ENCODE results near the gene TUBA4A.
"Not testable (repeated sequence)": the region's sequence is repeated elsewhere in the genome, so short reads cannot be mapped to it uniquely, and the experiment has no call there.

Gene TUBA4A

DNA sequence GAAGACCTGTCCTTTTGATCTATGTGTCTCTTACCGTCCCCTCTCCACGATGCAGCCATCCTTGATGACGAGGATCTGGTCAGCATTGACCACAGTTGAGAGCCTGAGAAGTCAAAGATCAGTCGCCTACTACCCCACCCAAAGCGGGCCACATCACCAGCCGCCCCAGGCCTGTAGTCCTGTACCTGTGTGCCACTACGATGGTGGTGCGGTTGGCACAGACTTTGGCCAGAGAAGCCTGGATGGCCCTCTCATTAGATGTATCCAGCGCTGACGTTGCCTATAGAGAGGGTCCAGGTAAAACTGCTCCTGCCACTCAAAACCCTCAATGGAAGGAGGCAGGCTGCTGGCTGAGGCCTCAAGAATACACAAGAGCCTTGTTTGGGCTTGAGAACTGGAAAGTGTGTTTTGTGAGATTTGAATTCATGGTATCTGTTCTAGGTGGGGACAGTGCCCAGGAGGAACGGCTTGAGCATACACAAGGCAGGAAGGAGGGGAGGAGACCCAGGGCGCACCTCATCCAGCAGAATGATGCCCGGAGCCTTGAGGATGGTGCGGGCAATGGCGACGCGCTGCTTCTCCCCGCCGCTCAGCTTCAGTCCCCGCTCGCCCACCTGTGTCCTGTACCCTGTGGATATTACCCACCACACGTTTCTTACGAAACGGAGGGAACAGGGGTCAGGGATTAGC lies 43.4 kb downstream of the TUBA4A start:
- no peak for DNase-seq

DNA sequence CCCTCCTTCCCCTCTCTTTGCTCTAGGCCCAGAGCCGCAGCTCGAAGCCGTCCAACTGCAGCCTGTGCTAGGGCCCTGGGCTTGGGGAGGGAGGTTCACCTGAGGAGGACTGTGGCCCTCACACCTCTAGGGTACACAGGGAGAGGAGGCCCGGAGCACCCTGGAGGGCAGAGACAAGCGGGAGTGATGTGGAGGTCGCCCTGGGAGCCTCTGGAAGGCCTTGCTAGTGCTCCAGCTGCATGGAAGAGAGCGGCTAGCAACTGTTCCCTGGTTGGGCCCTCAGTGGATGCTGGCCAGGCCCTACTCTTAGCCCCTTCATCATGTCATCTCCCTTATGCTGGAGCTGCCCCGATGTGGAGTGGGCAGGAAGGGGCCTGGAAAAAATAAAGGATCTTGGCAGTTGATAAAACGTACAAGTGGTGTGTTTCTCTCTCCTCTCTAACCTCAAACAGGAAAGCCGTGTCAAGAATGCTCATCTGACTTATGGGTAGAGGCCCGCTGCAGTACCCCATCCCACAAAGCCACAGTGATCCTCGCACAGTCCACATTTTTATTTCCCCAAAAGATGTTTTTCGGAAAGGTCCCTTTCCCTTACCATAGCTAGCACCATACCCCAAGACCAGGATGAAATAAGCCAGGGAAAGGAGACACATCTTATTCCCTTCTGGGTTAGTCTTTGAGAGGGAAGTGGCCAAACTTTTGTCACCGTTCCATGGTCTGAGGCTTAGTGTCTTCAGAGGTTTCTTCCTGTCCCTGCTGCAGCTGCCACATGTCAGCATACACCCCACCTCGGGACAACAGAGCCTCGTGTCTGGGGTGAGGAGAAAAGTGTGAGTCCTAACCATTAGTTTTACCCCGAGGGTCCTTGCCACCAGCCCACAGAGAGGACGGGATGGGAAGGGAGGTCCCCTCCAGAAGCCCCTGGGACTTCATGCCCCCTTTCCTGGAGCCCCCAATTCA lies 44.2 kb downstream of the TUBA4A start:
- no peak for DNase-seq

DNA sequence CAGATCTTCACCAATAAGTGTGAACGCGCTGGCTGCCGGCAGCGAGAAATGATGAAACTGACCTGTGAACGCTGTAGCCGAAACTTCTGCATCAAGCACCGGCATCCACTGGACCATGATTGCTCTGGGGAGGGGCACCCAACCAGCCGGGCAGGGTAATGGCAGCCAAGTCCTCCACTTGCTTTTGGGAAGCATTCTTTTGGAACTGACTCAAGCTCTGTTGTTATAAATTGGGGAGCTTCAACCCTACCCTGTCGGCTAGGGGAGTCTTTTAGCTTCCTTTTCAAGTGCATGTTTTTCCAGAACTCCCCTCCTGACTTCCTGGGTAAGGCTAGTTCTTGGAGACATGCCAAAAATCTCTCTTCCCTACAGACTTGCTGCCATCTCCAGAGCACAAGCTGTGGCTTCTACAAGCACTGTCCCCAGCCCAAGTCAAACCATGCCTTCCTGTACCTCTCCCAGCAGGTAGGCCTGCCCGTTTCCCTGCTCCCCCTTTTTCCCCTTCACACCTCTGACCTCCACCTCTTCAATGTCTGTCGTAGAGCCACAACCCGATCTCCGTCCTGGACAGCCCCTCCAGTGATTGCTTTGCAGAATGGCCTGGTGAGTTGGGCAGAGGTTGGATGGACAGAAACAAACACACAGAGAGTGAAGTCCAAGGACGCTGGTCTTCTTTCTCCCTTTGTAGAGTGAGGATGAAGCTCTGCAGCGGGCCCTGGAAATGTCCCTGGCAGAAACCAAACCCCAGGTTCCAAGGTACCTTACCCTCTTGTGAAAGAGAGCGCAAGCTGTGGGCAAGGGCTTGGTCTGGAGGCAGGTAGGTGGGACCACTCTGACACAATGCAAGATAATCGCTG lies 45.6 kb downstream of the TUBA4A start:
- DNase-seq: peak; percentile 29

DNA sequence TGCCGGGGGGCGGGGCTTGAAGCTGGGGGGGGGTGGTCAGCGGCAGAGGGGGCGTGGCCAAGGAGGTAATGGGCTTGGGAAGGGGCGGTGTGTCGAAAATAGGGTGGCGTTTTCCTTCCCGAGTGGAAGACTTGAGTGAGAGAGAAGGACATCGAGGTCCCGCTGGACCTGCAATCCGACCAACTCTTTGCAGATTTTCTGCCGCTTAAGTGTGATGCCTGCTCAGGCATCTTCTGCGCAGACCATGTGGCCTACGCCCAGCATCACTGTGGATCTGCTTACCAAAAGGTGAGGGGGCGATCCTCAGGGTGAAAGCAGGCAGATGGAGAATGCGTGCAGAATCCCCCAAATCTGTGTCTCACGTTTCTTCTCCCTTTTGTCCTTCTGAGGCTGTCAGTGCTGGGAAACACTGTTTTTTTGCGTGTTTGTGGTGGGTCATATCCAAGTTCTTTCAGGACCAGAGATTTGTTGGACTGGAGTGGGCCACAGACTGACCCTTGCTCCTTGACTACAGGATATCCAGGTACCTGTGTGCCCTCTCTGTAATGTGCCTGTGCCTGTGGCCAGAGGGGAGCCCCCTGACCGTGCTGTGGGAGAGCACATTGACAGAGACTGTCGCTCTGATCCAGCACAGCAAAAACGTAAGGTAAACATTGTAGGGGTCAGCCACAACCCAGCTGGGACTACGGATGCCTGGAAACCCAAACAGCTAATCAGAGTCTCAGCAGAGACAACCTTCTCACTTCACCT lies 46.4 kb downstream of the TUBA4A start:
- DNase-seq: no peak

DNA sequence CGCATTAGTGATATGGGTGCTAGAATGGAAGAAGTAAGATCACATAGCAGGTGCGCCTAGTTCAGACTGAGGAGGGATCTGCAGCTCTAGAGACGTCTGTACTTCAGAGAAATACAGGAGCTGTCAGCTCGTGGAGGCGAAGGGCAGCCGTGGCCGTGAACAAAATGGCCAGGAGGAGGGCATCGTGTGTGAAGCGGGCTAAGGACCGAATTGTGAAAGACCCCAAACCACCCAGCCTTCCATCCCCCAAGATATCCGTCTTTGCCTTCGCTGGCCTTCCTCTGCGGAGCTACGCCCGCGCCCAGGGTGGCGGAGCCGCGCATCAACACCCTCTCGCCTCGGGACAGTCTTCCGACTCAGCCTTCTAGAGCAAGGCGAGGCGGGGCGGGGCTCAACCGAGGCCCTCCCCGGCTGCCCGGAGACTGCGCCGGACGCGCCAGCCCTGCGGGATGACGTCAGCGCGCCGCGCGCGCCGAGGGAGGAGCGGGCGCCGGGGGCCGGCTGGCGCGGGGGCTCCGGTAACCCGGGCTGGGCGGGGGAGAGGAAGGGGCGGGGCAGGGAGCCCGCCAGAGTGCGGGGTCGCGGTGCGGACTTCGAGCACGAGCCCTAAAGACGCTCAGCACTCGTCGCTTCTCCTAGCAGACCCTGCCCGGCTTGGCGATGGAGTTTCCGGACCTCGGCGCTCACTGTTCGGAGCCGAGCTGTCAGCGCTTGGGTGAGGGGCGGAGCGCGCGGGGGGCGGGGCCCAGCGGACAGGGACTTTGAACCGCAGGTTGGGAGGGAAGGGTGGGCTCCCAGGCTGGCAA lies 47.2 kb downstream of the TUBA4A start, which contains the start of gene ZFAND2B:
ZFAND2B (plus strand) TSS at position 455 of the 806 bp plus-strand sequence; CDS start at position 661, 206 bp downstream.
- DNase-seq: peak; percentile 94

DNA sequence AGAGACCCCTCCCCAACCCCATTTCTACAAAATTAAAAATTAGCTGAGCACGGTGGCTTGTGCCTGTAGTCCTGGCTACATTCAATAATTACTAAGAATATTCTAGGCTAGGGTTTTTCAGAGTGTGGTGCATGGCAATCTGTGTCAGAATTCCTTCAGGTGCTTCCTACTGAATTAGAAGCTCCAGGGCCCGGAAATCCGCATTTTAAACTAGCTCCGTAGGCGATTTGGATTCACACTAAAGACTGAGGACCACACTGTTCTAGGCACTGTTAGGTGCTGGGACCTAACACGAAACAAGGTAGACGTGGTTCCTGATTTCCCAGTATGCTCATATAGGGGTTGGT lies 47.8 kb downstream of the TUBA4A start:
- no peak for DNase-seq

DNA sequence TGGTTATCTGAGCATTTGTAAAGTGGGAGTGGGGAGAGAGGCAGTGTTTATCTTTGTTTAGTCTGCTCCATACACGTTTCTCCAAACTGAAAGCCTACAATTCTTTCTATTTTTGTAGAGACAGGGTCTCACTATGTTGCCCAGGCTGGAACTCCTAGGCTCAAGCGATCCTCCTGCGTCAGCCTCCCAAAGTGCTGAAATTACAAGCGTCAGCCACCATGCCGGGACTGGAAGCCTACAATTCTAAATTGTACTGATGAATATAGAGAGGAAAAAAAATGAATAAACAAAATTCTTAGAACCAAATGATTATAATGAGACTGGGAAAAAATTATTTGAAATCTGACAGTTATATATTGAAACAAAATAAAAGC lies 48.6 kb downstream of the TUBA4A start:
- no peak for DNase-seq

DNA sequence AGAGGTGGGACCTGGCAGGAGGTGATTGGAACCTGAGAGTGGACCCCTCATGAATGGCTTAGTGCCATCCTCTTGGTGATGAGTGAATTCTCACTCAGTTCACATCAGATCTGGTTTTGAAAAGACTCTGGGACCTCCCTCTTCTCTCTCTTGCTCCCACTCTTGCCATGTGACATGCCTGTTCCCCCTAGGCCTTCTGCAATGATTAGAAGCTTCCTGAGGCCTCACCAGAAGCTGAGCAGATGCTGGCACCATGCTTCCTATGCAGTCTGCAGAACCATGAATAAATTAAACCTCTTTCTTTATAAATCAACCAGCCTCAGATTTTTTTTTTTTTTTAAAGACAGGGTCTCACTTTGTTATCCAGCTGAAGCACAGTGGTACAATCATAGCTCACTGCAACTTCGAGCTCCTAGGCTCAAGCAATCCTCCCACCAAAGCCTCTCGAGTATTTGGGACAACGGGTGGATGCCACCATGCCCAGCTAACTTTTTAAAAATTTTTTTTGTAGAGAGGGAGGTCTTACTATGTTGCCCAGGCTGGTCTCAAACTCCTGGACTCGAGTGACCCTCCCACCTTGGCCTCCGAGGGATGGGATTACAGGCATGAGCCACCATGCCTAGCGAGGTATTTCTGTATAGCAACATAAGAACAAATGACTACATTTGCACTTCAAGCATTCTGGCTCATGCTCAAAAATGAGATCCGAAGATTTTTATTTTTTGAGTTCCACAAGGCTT lies 49.1 kb downstream of the TUBA4A start:
- no peak for DNase-seq

DNA sequence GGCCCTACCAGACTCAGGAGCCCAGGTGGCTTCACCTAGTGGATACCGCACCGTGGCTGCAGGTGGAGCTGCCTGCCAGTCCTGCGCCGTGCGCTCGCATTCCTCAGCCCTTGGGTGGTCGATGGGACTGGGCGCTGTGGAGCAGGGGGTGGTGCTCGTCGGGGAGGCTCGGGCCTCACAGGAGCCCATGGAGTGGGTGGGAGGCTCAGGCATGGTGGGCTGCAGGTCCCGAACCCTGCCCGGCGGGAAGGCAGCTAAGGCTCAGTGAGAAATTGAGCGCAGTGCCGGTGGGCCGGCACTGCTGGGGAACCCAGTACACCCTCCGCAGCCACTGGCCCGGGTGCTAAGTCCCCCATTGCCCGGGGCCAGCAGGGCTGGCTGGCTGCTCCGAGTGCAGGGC lies 52.4 kb downstream of the TUBA4A start:
- not testable (repeated sequence) for DNase-seq

DNA sequence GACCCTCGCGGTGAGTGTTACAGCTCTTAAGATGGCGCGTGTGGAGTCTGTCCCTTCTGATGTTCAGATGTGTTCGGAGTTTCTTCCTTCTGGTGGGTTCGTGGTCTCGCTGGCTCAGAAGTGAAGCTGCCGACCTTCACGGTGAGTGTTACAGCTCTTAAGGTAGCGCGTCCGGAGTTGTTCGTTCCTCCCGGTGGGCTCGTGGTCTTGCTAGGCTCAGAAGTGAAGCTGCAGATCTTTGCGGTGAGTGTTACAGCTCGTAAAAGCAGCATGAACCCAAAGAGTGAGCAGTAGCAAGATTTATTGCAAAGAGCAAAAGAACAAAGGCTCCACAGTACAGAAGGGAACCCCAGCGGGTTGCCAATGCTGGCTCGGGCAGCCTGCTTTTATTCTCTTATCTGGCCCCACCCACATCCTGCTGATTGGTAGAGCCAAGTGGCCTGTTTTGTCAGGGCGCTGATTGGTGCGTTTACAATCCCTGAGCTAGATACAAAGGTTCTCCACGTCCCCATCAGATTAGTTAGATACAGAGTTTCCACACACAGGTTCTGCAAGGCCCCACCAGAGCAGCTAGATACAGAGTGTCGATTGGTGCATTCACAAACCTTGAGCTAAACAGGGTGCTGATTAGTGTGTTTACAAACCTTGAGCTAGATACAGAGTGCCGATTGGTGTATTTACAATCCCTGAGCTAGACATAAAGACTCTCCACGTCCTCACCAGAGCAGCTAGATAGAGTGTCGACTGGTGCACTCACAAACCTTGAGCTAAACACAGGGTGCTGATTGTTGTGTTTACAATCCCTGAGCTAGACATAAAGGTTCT lies 53.0 kb downstream of the TUBA4A start:
- DNase-seq: not testable (repeated sequence)

Measured in fibroblast of skin of abdomen (primary cell).